Liver (tissue), 9 donors: ENCODE results near the gene PAN2. TPM values are rescaled to one million over a fixed set of nuclear protein-coding genes. Genes with fewer than 3 reads are reported as not detected.

ENCODE experiments used
- DNase-seq: peaks from one replicate; pipeline ENCODE4 v3.0.0-alpha.2; 2017; ENCODE audit warnings: low spot score
- H3K27ac ChIP-seq, 2 donors: one replicate each; pipeline ENCODE4 v1.7.0; 2013; ENCODE audit warnings: inconsistent platforms in 2 of 2, low read length in 2 of 2, control low read depth in 1 of 2, low read depth in 1 of 2, mild to moderate bottlenecking in 1 of 2
- H3K27me3 ChIP-seq, 4 donors: one replicate each; pipeline versions ENCODE4 v1.6.1 to v1.7.0; 2013; ENCODE audit warnings: low read length in 3 of 4, inconsistent platforms in 1 of 4, mild to moderate bottlenecking in 1 of 4, moderate library complexity in 1 of 4; ENCODE audit not compliant: control insufficient read depth in 4 of 4, insufficient read depth in 4 of 4
- H3K36me3 ChIP-seq, 4 donors: one replicate each; pipeline versions ENCODE4 v1.6.1 to v1.7.0; 2013; ENCODE audit warnings: low read length in 3 of 4, mild to moderate bottlenecking in 3 of 4, low read depth in 1 of 4, moderate library complexity in 1 of 4; ENCODE audit not compliant: control insufficient read depth in 4 of 4, insufficient read depth in 3 of 4
- H3K4me1 ChIP-seq, 4 donors: one replicate each; pipeline versions ENCODE4 v1.6.1 to v1.7.0; 2013; ENCODE audit warnings: low read length in 3 of 4, mild to moderate bottlenecking in 3 of 4, moderate library complexity in 1 of 4; ENCODE audit not compliant: control insufficient read depth in 4 of 4, insufficient read depth in 4 of 4
- H3K4me3 ChIP-seq, 3 donors: one replicate each; pipeline versions ENCODE4 v1.6.1 to v1.7.0; 2013; ENCODE audit warnings: low read length in 3 of 3, control low read depth in 1 of 3, low read depth in 1 of 3, mild to moderate bottlenecking in 1 of 3
- H3K9ac ChIP-seq, 2 donors: one replicate each; pipeline ENCODE4 v1.7.0; 2013; ENCODE audit warnings: low read length in 2 of 2, mild to moderate bottlenecking in 2 of 2, moderate library complexity in 2 of 2, control low read depth in 1 of 2, low read depth in 1 of 2
- H3K9me3 ChIP-seq, 4 donors: one replicate each; pipeline versions ENCODE4 v1.6.1 to v1.7.0; 2013; ENCODE audit warnings: low read length in 3 of 4; ENCODE audit not compliant: control insufficient read depth in 4 of 4
- ATF3 ChIP-seq: IDR thresholded peaks from 2 replicates; pipeline ENCODE4 v1.6.1; 2016; ENCODE audit warnings: antibody characterized with exemption
- EGR1 ChIP-seq, 2 donors: IDR thresholded peaks; 2 replicates each; pipeline ENCODE4 v1.6.1; 2016 to 2018; ENCODE audit warnings: antibody characterized with exemption in 2 of 2, low read depth in 2 of 2
- FOXA1 ChIP-seq: IDR thresholded peaks from 2 replicates; pipeline ENCODE4 v1.6.1; 2016; ENCODE audit warnings: antibody characterized with exemption
- FOXA2 ChIP-seq: IDR thresholded peaks from 2 replicates; pipeline ENCODE4 v1.6.1; 2016; ENCODE audit warnings: antibody characterized with exemption
- GABPA ChIP-seq, 2 donors: IDR thresholded peaks in 1 of 2; conservative IDR thresholded peaks in 1 of 2; 2 replicates each; pipeline ENCODE4 v1.6.1; 2016; ENCODE audit warnings: antibody characterized with exemption in 2 of 2, mild to moderate bottlenecking in 1 of 2, moderate library complexity in 1 of 2
- HNF4A ChIP-seq, 2 donors: conservative IDR thresholded peaks; 2 replicates each; pipeline ENCODE4 v1.6.1; 2016; ENCODE audit warnings: antibody characterized with exemption in 2 of 2, mild to moderate bottlenecking in 2 of 2
- HNF4G ChIP-seq: IDR thresholded peaks from 2 replicates; pipeline ENCODE4 v1.6.1; 2016; ENCODE audit warnings: antibody characterized with exemption
- JUND ChIP-seq, 2 donors: IDR thresholded peaks; 2 replicates each; pipeline ENCODE4 v1.6.1; 2016; ENCODE audit warnings: antibody characterized with exemption in 2 of 2
- MAX ChIP-seq: IDR thresholded peaks from 2 replicates; pipeline ENCODE4 v1.6.1; 2016; ENCODE audit warnings: antibody characterized with exemption
- NR2F2 ChIP-seq: IDR thresholded peaks from 2 replicates; pipeline ENCODE4 v1.6.1; 2016; ENCODE audit warnings: antibody characterized with exemption
- RAD21 ChIP-seq, 2 donors: IDR thresholded peaks; 2 replicates each; pipeline ENCODE4 v1.6.1; 2016; ENCODE audit warnings: antibody characterized with exemption in 2 of 2, mild to moderate bottlenecking in 2 of 2
- REST ChIP-seq: IDR thresholded peaks from 2 replicates; pipeline ENCODE4 v1.6.1; 2016; ENCODE audit warnings: antibody characterized with exemption, mild to moderate bottlenecking
- RXRA ChIP-seq, 2 donors: IDR thresholded peaks; 2 replicates each; pipeline ENCODE4 v1.6.1; 2017 to 2018; ENCODE audit warnings: antibody characterized with exemption in 2 of 2, mild to moderate bottlenecking in 1 of 2
- SP1 ChIP-seq: IDR thresholded peaks from 2 replicates; pipeline ENCODE4 v1.6.1; 2018; ENCODE audit warnings: antibody characterized with exemption, mild to moderate bottlenecking
- YY1 ChIP-seq: IDR thresholded peaks from 2 replicates; pipeline ENCODE4 v1.6.1; 2016; ENCODE audit warnings: antibody characterized with exemption, mild to moderate bottlenecking
- ZBTB33 ChIP-seq: IDR thresholded peaks from 2 replicates; pipeline ENCODE4 v1.6.1; 2016; ENCODE audit warnings: antibody characterized with exemption
- WGBS: extraction: QIAGEN DNeasy Blood & Tissue Kit; methylation state at CpG from one replicate; pipeline ENCODE4 v1.1.7; 2013; 5-methylcytosine and 5-hydroxymethylcytosine counted together
- polyA plus RNA-seq, 2 donors: library from polyadenylated mRNA; stranded (reverse) in 1 of 2; unstranded in 1 of 2; fragments of 200-250 nt in 1 of 2; fragments of >200 nt in 1 of 2; fragmentation: Nextera tagmentation in 1 of 2; extraction: Ambion mirVana in 1 of 2; gene quantifications; one replicate each; pipeline versions ENCODE4 v1.2.1 to v1.2.3, GENCODE V29; 2013 to 2015
- total RNA-seq, 2 donors: library from RNA; depleted of rRNA; stranded (reverse); fragments of >200 nt; gene quantifications; one replicate each; pipeline ENCODE4 v1.2.3, GENCODE V29; 2014
- donor health status: healthy.
- donor health status: healthy.
- donor health status: healthy.
- donor health status: healthy.
- donor health status: healthy.

PAN2 gene
- total and polyA plus RNA-seq, 4 donors = 20.5 to 92.4 (median 27.7) TPM

GRCh38 chr12:56373515-56373914, 39.7 kb upstream of the PAN2 start (continued):
- TF ChIP-seq ZBTB33 (no peak), SP1 (no peak), RAD21 (IDR thresholded peaks at IDR 0.05) (no peak), HNF4G (no peak), JUND (IDR thresholded peaks at IDR 0.05) (no peak), MAX (no peak), GABPA (IDR thresholded peaks at IDR 0.05 in 1 of 2, conservative IDR thresholded peaks at IDR 0.05 in 1 of 2) (no peak), RXRA (IDR thresholded peaks at IDR 0.05) (no peak)

- Histone ChIP-seq H3K4me1 (peaks cover 9 to 21% (median 13%) of the 10 kb centered on the region in 4 donors), H3K4me3 (no peak overlapping the region), H3K27me3 (no peaks in the 10 kb centered on the region), H3K9ac (no peak overlapping the region), H3K27ac (no peak overlapping the region), H3K36me3 (no peaks in the 10 kb centered on the region), H3K9me3 (no peaks in the 10 kb centered on the region)
- 93% methylated on average over 3 of the region's 3 CpGs for WGBS
- DNase-seq = no peak
- TF ChIP-seq MAX = no peak
- no peak for TF ChIP-seq SP1
- no peak for TF ChIP-seq GABPA (IDR thresholded peaks at IDR 0.05 in 1 of 2, conservative IDR thresholded peaks at IDR 0.05 in 1 of 2)
- TF ChIP-seq ZBTB33 = no peak
- no peak for TF ChIP-seq YY1
- no peak for TF ChIP-seq JUND (IDR thresholded peaks at IDR 0.05)
- no peak for TF ChIP-seq HNF4A (conservative IDR thresholded peaks at IDR 0.05)
Observed at GRCh38 chr12:56366948-56367347, 33.1 kb upstream of the PAN2 start.

- peak within 1 kb of the TSS; percentile 45 to 93 (median 80) for H3K4me3 ChIP-seq
- whole genome bisulfite sequencing = 50% methylated on average over 10 of the region's 10 CpGs
- no peak for DNase-seq
- TF ChIP-seq FOXA2 = peak; percentile 78
- TF ChIP-seq RXRA (IDR thresholded peaks at IDR 0.05) = peak; percentile 71 to 89
- TF ChIP-seq YY1 = peak; percentile 90
- TF ChIP-seq MAX = peak; percentile 89
- peak; percentile 20 for TF ChIP-seq HNF4G
- TF ChIP-seq REST = peak; percentile 89
- TF ChIP-seq RAD21 (IDR thresholded peaks at IDR 0.05) = peak; percentile 40 to 53
- TF ChIP-seq NR2F2 = no peak
- no peak for TF ChIP-seq FOXA1
- TF ChIP-seq JUND (IDR thresholded peaks at IDR 0.05) = peak; percentile 59 to 70
- peak in 1 of 2 donors; percentile 74 for TF ChIP-seq GABPA (IDR thresholded peaks at IDR 0.05 in 1 of 2, conservative IDR thresholded peaks at IDR 0.05 in 1 of 2)
- peak; percentile 58 for TF ChIP-seq ZBTB33
- TF ChIP-seq EGR1 (IDR thresholded peaks at IDR 0.05; ENCODE audit: low read depth in 2 of 2) = peak in 1 of 2 donors; percentile 68
- peak; percentile 12 for TF ChIP-seq ATF3
- peak; percentile 79 for TF ChIP-seq SP1
Observed at GRCh38 chr12:56362130-56363059, 28.6 kb upstream of the PAN2 start, which contains the start of gene APOF. Gene APOF, minus strand, starts transcription at chr12:56362857. Its CDS starts 112 bp downstream, at chr12:56362745.

More at GRCh38 chr12:56362130-56363059, 28.6 kb upstream of the PAN2 start, which contains the start of gene APOF:
- no peaks in the 10 kb centered on the region for H3K36me3 ChIP-seq
- H3K9ac ChIP-seq = peak within 1 kb of the TSS; percentile 84 to 85
- H3K27me3 ChIP-seq = no peaks in the 10 kb centered on the region
- H3K4me1 ChIP-seq = peaks cover 14 to 33% (median 24%) of the 10 kb centered on the region in 4 donors
- no peaks in the 10 kb centered on the region for H3K9me3 ChIP-seq
- H3K27ac ChIP-seq = peak within 1 kb of the TSS; percentile 75 to 92
